HG03354 (cell line): ENCODE data around the gene COLGALT1.
A peak's percentile ranks its signal among the peaks of the same experiment; 100 is the strongest.
"Not testable (repeated sequence)": the region's sequence is repeated elsewhere in the genome, so short reads cannot be mapped to it uniquely, and the experiment has no call there.

Experiments used
- ATAC-seq: cut with Tn5 transposase; IDR thresholded peaks from one replicate; pipeline ENCODE4 v1.9.1; 2021; ENCODE audit warnings: mild to moderate bottlenecking; ENCODE audit not compliant: unreplicated experiment, poor library complexity, severe bottlenecking

COLGALT1 gene

DNA sequence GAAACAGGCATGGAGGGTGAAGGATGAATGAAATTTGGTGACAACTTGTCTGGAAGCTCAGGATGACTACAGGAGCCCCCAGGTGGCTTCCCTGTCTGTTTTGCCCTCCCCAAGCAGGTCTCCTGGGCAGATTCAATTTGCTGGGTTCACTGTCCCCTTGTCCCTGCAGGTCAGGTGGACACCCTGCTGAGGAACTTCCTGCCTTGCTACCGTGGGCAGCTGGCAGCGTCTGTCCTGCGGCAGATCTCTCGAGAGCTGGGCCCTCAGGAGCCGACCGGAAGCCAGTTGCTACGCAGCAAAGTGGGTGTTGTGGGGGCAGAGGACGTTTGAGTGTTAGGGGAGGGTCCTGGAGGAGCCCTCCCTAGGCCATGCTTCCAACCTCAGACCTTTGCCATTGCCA lies 24.9 kb upstream of the COLGALT1 start:
- no peak for ATAC-seq

DNA sequence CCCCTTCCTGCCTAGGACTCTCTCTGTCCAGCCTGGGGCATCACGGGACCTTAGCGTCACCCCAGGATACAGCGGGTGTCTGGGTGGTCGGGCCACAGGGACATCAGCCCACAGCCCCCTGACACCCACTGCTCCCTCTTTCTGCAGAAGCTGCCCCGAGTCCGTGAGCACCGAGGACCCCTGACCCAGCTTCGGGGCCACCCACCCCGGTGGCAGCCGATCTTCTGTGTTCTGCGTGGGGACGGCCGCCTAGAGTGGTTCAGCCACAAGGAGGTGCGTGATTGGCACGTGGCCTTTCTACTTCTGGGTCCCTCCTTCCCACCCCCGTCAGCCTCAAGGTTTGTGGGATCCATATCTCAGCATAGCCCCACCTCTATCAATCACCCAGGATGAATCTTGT lies 23.3 kb upstream of the COLGALT1 start:
- no peak for ATAC-seq

DNA sequence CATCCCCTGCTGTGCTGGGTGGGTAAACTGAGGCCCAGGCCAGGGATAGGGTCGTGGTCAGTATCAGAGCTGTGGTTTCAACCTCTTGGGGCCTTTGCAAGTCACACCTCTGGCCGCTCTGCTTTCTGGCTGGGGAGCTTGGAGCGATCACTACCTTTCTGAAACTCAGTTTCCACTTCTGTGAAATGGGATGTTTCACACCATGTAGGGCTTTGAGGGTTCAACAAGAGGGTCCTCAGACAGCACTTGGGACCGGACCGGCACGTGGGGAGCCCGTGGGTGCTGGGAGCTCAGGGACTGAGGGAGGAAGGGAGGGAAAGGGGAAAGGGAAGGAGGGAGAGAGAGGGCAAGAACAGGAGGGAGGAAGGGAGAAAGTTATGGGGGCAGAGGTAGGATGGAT lies 22.9 kb upstream of the COLGALT1 start:
- ATAC-seq, result no peak

DNA sequence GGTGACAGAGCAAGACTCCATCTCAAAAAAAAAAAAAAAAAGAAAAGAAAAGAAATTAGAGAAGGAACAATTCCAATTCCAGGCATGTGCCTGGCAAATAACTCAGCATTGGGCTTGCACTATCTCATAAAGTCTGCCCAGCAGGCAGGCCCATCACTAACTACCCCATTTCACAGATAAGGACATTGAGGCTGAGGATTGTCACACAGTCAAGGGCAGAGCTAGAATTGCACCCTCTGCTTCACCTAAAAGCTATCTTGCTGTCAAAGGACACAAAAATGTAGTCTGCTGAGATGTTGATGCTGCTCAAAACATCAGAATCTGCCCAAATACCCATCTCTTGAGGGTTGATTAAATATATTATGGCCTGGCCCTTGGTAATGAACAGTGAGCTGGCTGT lies 20.7 kb upstream of the COLGALT1 start:
- no peak for ATAC-seq

DNA sequence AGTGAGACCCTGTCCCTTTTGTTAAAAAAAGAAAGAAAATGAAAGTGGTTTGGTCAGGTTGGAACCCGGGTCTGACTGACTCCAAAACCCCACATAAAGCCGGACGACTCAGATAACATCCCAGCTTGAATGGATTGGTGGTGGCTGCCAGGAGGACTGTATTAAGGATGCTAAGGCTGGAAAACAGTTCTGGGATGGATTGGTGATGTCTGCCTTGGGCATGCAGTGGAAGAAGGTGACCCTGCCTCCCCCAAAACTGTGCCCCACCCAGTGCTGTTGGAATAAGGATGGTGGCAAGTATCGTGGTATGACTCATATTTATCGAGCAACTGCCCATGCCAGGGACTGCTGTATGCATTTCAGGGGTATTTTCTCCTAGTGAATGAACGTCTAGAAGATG lies 18.5 kb upstream of the COLGALT1 start:
- ATAC-seq, result no peak

DNA sequence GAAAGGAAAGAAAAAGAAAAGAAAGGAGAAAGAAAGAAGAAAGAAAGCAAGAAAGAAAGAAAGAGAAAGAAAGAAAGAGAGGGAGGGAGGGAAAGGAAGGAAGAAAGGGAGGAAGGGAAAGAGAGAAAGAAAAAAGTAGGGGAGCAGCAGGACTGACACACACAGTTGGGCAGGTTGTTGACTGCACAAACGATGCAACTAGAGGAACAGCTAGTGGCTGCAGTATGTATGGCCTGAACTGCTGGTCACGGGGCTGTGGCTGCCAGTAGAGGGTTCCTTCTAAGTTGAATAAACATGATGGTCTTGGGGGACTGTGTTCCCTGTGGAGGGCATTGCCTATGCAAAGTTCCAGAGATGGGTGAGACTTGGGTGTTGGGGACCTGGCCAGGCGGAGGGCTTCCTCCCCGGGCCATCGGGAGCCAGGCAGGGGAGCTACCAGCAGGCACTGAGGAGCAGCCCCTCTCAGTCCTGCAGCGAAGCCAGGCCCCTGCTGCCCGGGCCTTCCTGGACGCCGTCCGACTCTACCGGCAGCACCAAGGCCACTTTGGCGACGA lies 16.7 kb upstream of the COLGALT1 start:
- no peak for ATAC-seq

DNA sequence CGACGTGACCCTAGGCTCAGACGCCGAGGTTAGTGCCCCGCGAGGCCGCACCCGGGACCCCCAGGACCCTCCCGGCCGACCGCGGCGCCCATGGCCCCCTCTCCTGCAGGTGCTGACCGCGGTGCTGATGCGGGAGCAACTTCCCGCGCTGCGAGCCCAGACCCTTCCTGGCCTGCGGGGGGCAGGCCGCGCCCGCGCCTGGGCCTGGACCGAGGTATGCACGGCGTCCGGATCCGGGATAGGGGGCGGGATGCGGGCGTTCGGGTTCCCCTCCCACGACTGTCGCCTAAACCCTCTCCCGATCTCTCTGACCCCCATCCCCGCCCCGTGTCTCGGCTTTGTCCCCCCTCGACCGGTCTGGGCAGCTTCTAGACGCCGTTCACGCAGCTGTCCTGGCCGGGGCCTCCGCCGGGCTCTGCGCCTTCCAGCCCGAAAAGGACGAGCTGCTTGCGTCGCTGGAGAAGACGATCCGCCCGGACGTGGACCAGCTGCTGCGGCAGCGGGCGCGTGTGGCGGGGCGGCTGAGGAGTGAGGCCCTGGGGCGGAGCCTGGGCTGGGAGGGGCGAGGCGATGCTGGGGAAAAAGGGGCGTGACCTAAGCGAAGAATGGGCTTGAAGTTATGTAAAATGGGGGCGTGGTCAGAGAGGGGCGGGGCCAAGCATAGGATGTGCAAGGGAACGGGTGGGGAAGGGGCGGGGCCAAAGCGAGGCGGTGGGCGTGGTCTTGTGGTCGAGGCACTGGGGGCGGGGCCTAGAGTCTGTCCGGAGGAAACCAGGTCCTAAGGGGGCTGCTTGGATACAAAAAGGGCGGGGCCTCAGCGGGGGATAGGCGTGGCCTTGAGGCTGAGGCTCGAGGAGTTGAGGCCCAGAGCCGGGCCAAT lies 16.0 kb upstream of the COLGALT1 start:
- peak; percentile 83 for ATAC-seq

DNA sequence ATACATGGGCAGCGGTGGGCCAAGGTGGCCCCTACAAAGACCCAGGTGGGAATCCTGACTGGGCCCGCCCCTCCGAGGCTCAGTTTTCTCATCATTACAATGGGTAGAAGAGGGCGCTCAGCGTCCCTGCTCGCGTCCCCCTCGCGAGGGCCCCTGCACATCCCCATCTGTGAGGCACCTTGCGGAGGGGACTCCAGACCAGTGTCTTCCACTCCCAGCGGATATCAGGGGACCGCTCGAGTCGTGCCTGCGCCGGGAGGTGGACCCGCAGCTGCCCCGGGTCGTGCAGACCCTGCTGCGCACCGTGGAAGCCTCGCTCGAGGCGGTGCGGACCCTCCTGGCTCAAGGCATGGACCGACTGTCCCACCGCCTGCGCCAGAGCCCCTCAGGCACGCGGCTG lies 15.3 kb upstream of the COLGALT1 start:
- ATAC-seq, result no peak

DNA sequence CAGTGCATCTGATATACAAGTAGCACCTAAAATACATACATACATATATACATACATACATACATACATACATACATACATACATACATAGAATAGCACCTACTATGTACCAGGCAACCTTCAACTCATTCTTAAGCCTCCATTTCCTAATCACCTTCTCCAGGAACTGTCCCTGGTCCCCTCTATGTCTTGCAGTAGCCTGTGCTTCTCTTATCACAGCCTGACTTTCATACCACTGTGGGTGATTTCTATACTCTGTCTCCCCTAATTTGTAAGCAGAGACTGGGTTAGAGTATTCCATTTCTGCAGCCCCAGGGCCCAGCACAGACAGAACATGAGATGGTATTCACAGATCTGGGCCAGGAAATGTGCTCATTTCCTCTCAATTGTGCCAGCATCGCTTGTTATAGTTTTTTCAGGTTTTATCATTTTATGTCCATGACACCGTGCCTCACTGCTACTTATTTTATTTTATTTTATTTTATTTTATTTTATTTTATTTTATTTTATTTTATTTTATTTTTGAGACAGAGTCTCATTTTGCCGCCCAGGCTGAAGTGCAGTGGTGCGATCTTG lies 14.2 kb upstream of the COLGALT1 start:
- no peak for ATAC-seq

DNA sequence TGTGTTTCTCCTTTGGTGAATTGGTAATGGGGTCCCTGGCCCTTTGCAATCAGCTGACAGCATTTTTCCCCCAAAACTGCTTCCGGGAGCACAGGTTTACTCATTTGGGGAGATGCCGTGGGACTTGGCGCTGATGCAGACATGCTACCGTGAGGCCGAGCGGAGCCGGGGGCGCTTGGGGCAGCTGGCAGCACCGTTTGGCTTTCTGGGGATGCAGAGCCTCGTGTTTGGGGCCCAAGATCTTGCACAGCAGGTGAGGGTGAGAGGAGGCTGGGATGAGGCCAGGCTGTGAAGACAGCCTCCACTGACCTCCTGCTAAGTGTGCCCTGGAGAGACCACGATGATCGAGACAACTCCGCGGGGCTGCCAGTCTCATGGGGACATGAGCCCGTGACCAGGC lies 13.4 kb upstream of the COLGALT1 start:
- no peak for ATAC-seq

DNA sequence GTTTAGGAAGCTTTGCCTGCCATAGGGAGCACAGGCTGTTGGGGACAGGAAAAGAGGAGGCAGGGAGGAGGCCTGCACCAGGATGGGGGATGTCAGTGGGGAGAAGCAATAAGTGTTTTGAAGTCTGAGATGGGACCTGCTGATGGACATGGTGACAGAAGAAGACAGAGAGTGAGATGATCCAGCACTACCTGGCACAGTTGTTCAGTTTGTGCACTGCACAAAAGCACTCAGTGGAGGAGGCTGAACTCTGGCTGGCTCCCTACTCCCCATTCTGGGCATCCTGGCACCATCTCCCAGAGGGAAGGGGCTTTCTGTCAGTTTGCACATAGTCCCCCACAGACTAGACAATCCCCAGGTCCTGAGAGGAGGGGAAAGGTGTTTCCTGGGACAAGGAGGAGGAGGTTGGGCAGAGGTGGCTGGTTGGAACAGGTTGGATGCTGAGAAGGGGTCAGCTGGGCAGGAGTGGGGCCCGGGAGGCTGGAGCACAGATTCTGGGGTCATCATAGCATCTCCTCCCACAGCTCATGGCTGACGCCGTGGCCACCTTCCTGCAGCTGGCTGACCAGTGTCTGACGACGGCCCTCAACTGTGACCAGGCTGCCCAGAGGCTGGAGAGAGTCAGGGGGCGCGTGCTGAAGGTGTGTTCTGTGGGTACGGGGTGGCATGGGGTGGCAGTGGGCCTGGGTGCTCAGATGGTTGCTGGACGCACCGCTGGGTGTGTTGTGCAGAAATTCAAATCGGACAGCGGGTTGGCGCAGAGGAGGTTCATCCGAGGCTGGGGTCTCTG lies 12.5 kb upstream of the COLGALT1 start:
- ATAC-seq, result no peak

DNA sequence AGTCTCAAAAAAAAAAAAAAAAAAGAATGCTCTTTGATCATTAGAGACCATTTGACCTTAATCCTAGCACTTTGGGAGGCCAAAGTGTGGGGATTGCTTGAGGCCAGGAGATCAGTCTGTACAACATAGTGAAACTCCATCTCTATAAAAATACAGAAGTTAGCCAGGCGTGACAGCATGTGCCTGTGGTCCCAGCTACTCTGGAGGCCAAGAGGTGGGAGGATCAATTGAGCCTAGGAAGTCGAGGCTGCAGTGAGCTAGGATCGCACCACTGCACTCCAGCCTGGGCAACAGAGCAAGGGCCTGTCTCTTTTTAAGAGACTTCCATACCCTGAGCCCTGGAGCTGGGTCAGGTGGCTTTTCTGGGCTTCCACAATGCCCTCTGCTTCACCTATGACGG lies 11.5 kb upstream of the COLGALT1 start:
- ATAC-seq, result no peak

DNA sequence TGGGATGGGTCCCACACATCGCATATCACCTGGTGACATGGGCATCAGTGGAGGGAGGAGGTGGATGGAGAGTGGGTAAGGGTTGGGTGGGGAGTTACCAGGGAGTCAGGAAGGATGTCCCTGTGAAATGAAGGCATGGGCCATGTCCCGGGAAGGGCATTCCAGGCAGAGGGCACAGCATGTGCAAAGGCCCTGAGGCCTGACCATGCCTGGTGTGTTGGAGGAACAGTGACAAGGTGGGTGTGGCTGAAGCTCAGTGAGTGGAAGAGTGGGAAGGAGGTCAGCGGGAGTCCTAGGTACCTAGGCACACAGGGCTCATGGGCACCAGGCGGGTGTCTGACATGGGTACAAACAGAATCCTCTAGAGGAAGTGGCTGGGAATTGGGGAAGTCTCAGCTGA lies 11.0 kb upstream of the COLGALT1 start:
- no peak for ATAC-seq

DNA sequence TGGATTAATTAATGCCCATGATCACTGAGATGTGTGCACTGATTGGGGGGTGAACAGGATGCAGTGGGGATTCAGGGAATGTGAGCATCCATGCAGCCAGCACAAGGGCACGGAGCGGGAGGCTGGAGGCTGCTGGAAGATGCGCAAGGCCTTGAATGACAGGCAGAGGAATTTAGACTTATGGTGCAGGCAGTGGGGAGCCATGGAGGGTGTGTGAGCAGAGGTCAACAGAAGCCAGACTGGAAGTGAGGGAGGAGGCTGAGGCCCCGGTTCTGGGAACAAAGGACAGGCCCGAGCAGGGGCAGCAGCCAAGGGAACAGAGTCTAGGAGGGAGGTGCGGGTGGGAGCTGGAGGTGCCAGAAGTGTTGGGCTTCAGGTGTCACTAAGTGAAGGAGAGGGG lies 7.3 kb upstream of the COLGALT1 start:
- ATAC-seq, result no peak

DNA sequence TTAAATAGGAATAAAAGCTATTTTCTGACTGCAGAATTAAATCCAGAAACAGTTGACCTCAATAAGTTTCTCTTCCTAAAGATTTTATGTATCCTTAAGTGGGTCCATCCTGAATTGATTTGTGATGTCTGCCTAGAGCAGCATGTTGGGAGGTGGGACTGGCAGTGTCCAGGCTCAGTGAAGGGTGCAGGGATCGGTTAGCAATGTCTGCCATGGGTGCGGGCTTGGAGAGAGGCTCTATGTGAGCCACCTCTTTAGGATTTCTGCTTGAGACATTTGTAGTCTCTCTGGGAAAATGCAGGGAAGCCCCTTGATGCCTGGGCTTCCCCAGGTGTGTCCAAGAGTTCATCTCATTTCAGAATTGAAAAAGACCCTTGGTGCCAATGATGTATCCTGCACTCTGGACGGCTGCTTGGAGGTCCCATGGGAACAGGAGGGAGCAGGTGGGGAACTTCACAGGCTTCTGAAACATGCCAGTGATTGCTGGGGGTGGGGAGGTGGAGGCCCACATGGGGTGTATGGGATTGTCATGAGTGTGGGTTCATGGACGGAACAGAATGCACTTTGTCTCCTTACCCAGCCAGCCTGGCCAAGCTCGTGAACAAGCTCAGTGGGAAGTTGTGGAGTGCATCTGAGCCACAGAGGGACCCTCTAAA lies 6.2 kb upstream of the COLGALT1 start:
- no peak for ATAC-seq

DNA sequence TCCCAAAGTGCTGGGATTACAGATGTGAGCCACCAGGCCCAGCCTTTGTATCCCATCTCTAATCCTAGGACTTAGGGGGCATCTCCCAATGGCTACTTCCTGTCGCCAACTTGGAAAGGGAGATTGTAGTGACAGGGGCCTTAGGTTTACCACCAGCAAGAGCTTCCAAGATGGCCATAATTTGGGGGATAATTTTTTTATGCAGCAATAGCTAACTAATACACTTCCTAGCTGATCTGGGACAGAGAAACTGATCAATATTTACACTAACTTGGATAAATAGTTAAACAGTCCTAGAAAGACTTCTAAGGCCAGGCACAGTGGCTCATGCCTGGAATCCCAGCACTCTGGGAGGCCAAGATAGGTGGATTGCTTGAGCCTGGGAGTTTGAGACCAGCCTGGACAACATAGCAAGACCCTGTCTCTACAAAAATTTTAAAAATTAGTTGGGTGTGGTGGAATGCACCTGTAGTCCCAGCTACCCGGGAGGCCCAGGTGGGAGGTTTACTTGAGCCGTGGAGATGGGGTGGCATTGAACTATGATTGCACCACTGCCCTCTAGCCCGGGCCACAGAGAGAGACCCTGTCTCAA lies 5.3 kb upstream of the COLGALT1 start:
- no peak for ATAC-seq

DNA sequence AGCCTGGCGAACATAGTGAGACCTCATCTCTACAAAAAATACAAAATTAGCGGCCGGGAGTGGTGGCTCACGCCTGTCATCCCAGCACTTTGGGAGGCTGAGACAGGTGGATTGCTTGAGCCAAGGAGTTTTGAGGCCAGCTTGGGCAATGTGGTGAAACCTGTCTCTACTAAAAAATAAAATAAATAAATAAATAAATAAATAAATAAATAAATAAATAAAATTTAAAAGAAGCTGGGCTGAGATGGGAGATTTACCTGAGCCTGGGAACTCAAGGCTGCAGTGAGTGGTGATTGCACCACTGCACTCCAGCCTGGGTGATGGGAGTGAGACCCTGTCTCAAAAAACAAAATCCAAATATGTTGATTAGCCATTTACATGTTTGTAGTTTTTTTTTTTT lies 2.7 kb upstream of the COLGALT1 start:
- ATAC-seq, result not testable (repeated sequence)

DNA sequence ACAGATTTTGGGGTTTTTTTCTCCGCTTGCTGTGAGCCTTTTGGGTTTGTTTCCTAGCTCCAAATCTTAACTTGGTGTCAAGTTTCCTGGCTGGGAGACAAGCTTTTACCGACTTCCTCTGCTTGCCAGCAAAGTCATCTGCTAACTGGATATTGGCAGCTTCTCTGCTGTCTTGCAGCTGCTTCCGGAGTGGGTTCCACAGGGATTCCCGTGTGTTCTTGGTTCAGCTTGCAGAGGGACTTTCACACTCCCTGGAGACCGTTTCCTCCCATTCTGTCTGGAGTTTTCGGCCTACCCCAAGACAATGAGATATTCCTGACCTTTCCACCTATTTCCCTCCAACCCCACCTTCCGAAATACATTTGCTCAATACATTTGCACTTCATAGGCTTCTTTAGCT lies 2.2 kb upstream of the COLGALT1 start:
- ATAC-seq, result no peak

DNA sequence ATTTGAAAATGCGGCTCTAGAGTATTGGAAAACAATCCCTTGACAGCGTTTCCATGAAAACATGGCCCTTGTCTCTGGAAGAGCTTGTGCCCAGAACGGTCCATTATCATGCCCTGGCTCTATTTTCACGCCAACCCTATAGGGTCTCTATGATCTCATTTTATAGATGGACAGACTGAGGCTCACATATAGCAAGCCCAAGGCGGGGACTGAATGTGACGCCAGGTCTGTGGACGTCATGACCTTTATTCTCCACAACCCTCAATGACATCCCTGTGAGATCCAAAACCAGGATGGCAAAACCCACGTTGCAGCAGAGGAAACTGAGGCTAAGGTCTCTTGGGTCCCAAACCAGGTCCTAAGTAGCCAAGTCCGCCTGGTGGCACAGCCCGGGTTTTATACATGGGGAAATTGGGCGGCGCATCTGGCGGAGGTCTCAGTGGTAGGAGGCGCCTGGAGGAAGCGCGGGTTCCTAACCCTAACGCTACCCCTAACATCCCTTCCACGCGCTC lies 425 bp upstream of the COLGALT1 start:
- ATAC-seq, result no peak
